ENCODE data around the gene TGM3.
A peak's percentile ranks its signal among the peaks of the same experiment; 100 is the strongest.

TGM3 gene

GRCh38 chr20:2338411-2339066 lies 42.7 kb downstream of the TGM3 start:
- no peak for DNase-seq (ENCODE audit: low spot score)

DNA sequence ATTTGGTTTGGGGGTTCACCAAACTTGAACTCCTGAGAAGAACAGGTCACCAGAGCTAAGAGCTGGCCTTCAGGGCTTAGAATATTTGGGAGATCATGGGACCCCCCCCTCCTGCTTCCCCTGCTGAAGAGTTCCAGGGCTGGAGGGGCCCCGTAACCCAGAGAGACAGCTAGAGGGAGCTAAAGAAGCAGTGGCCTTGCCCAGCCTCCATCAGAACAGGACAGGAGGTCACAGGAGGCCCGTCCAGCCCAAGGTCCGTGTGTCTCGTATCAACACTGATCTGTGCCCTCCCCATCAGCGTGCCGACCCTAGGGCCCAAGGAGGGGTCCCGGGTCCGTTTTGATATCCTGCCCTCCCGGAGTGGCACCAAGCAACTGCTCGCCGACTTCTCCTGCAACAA lies 44.3 kb downstream of the TGM3 start:
- DNase-seq (ENCODE audit: low spot score): no peak

DNA sequence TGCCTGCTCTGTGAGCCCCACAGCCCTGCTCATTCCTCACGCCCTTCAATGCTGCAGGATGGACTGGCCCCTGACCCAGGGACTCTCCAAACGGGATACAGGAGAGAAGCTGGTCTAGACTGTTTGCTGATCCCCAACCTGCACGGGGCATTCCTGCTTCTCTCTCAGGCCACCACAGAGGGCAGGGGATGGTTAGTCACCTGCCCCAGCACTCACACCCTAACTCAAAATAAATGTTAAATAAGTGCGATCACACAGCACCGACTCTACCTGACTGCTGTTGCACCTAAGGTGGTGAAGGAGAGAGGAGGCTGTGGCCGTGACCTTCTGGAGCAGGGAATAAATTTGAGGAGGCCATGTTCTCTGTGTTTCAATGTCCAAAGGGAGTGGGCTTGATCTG lies 45.0 kb downstream of the TGM3 start:
- DNase-seq (ENCODE audit: low spot score): no peak

GRCh38 chr20:2341336-2341735 lies 45.5 kb downstream of the TGM3 start:
- DNase-seq (ENCODE audit: low spot score): no peak

- no peak for DNase-seq (ENCODE audit: low spot score)
Observed at GRCh38 chr20:2342243-2342642, 46.4 kb downstream of the TGM3 start.

GRCh38 chr20:2346188-2346587 lies 50.4 kb downstream of the TGM3 start:
- no peak for DNase-seq (ENCODE audit: low spot score)

DNA sequence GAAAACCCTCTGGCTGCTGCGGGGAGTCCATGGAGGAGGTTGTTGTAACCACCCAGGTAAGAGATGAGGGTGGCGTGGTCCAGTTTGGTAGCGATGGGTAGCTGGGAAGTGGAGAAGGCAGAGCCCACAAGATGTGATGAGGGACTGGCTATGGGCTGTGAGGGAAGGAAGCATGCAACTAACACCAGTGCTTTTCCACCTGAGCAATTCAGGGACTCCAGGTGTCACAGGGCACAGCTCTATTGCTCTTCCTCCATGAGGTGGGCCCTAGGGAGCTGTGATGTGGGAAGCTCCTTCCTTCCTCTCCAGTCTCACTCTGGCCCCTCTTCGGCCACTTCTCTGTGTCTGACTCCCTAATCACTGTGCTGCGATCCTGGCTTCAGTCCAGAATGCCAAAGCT lies 52.5 kb downstream of the TGM3 start:
- no peak for DNase-seq (ENCODE audit: low spot score)

GRCh38 chr20:2349801-2350200 lies 54.0 kb downstream of the TGM3 start:
- no peak for DNase-seq (ENCODE audit: low spot score)

DNA sequence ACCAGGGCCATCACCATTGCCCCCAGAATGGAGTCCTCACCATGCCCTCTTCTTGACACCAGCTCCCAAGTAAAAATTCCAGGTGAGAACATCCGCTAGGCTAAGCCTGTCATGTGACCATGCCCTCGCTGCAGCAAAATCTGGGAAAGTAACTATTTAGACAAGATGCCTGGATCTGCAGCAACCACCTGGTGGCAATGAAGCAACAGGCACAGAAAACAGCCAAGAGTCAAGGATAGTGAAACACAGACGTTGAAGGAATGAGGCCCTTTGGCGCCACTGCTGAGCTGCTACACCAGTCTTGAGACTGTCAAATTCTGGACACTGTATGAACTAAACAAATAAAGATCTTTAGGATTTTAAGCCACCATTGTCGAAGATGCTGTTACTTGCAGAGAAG lies 54.8 kb downstream of the TGM3 start:
- no peak for DNase-seq (ENCODE audit: low spot score)

GRCh38 chr20:2353231-2353630 lies 57.4 kb downstream of the TGM3 start:
- no peak for DNase-seq (ENCODE audit: low spot score)

DNA sequence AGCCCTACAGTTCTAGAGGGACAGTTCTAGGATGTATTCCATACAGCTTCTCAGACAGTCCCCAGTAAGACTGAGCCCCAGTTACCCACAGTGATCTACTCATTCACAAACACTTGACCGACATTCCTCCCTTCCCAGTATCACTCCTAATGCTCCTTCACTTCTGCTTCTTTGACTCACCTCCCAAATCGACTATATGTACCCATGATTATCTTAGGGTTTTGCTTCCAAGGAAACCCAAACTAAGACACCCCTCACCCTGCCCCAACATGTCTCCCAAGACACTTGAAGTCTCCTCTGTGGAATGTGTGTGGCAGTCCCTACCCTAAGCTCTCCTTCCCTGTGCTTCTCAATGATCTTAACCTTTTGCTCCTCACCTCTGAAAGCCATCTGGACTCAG lies 61.3 kb downstream of the TGM3 start:
- no peak for DNase-seq (ENCODE audit: low spot score)

DNA sequence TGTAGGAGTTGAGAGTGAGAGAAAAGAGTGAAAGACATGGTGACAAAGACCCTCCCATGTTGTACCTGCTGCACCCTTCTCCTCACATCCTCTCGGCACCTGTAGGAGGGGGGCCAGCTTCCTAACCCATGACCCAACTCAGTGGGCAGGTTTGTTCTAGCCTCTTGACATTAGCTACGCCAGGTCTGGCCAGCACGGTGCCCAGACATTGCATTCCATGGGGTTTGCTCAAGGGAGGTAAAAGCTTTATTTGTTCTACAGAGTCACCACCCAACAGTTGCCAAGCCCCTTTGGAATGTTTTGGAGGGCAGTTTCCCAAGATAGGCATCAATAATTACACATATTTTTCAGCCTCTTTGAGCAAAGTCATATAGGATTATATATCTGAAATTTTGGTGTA lies 62.2 kb downstream of the TGM3 start:
- peak; percentile 8 for DNase-seq (ENCODE audit: low spot score)

DNA sequence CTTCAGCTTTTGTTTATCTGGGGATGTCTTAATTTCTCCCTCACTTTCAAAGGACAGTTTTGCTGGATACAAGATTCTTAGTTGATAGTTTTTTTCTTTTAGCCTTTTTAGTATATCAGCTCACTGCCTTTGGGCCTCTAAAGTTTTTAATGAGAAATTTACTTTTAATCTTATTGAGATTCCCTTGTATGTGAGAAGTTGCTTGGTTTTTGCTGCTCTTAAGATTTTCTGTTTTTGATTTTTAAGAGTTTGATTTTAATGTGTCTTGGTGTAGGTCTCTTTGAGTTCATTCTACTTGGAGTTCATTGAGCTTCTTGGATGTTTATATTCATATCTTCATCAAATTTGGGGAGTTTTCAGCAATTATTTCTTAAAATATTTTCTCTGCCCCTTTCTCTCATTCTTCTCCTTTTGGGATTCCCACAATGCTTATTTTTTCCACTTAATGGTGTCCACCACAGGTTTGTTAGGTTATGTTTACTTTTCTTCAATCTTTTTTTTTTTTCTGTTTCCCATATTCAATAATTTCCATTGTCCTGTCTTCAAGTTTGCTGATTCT lies 65.3 kb downstream of the TGM3 start:
- DNase-seq (ENCODE audit: low spot score): no peak

DNA sequence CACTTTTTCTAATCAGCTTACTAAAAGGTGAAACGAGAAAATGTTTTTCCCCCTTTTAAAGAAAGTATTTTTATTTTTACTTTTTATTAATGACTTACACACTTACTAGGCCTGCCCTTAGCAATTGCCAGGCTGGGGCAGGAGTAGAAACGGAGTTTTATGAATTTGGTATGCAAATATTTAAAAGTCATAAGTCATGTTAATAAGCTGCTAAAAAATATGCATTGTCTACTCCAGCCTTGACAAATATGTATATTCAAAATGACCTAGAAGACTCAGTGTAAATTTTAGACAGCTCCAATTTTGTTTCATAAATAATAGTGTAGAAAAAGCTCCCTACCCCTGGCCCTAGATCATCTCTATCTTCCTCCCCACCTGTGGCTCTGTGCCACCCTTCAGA lies 67.4 kb downstream of the TGM3 start:
- no peak for DNase-seq (ENCODE audit: low spot score)

GRCh38 chr20:2363587-2363986 lies 67.8 kb downstream of the TGM3 start:
- no peak for DNase-seq (ENCODE audit: low spot score)

- DNase-seq (ENCODE audit: low spot score): no peak
Observed at GRCh38 chr20:2364044-2364443, 68.2 kb downstream of the TGM3 start.

DNA sequence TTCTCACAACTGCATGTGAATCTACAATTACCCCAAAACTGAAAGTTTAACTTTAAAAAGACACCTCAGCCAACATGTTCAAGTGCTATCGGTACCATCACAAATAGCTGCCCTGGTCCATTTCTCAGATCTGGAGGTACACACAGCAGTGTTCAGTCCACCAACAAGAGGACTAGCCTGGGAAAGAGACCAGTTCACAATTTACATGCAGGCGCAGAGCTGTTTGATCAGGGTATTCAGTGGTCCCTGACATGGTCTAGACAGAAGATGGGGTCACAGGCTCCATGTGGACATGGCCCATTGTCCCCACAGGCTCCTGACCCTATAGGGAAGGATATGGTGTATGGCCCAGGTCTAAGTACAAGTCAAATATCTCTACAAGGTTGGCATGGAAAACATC lies 69.3 kb downstream of the TGM3 start:
- DNase-seq (ENCODE audit: low spot score): no peak

GRCh38 chr20:2365666-2366065 lies 69.9 kb downstream of the TGM3 start:
- no peak for DNase-seq (ENCODE audit: low spot score)

- no peak for DNase-seq (ENCODE audit: low spot score)
Observed at GRCh38 chr20:2368621-2369020, 72.8 kb downstream of the TGM3 start.

DNA sequence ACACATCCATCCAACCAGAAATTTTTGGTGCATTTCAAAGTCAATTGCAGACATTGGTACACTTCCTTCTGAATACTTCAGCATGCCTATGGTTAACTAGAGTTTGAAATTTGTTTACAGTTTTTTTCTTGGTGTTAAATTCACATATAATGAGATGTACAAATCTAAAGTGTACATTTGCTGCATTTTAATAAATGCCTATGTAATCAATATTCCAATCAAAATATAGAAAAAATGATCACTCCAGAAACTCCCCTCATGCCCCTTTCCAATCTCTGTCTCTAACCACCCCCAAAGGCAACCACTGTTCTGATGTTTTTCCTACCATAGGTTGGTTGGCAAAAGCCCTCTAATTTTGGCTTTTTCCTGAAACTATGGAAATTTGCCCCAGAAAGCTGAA lies 77.3 kb downstream of the TGM3 start:
- no peak for DNase-seq (ENCODE audit: low spot score)

DNA sequence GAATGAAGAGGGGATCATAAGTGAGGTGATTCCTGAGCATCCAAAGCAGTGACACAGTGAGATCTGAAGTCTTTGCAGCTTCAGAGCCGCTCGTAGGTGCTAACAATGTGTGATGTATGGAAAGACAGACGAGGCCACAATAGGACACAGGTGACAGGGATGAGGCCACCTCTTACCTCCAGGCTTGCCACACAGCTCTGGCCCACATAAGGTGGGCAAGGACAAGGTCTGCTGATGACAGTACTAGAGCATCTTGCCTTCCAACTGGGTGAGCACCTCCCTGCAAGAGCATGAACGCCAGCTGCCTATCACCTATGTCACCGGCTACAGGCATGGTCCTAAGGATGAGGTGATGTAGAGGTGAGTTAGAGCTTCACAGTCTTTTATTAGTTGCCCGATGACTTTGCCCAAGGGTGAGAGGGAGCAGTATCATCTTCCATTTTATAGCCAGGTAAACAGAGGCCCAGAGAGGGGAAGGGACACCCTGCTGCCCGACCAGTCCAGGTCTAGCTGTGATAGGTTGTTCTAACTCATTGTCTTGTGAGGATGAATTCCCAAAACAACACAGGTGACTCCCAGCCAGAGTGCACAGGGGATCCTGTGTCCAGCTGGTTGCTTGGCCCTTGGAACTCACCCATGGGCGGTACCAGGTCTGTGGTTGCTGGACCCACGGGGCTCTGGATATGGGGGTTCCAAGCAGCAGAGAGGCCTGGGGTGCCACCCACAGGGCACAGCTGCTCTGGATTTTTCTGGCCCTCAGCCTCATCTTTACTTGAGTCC lies 78.7 kb downstream of the TGM3 start:
- DNase-seq (ENCODE audit: low spot score): no peak

DNA sequence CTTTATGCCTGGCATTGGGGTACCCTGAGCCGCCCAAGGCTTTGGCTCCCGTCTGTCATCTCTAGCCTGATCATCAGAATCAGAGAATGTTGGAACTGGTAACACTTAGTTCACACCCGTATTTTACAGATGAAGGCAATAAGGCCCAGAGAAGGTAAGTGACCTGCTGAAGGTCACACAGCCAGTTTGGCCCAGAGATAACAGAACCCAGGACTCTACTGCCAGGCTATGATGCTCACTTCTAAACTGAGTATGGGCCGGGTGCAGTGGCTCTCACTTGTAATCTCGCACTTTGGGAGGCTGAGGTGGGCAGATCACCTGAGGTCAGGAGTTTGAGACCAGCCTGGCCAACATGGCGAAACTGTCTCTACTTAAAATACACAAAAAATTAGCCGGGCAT lies 83.1 kb downstream of the TGM3 start:
- no peak for DNase-seq (ENCODE audit: low spot score)

GRCh38 chr20:2379511-2380229 lies 83.9 kb downstream of the TGM3 start:
- no peak for DNase-seq (ENCODE audit: low spot score)
